ENCODE measurements around the gene PEAK1.
A peak's percentile ranks its signal among the peaks of the same experiment; 100 is the strongest.

DNA sequence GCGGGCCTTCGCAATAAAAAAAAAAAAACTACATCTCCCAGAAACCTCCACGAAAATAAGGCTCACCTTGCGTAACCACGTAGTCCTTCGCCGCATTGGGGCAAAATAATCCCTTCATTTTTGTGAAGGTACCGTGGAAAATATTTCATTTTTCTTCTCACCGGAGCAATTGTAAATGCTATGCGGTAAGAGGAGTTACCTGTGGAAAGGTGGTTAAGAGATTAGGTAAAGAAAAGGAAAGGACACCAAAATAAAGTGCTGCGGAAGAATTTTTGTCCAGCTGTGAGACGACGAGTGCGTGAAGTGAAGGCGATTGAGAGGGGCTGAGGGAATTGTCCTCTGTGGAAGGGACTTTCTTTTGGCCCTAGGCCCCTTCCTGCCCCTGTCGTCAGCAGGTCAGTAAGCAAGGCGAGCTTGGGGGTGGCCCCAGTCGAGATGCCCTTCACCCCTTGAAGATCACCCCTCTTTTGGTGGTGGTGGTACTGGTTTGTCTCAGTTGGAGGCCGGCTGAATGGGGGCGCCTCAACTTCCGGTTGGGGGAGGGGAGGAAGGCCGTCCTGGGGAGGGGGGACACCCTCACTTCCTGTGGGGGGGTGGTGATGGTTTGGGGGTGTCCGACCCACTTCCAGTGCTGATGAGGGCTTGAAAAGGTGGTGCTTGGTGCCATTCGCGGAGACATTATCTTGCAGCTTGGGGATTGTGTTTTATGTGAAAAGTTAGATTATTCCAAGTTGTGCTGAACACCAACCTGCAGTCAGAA lies 886 bp upstream of the PEAK1 start, which contains the start of gene HMG20A:
- TF ChIP-seq POLR2A (IDR thresholded peaks at IDR 0.05; ENCODE audit: low read depth, low read length), result no peak
- TF ChIP-seq, protein P1, sequence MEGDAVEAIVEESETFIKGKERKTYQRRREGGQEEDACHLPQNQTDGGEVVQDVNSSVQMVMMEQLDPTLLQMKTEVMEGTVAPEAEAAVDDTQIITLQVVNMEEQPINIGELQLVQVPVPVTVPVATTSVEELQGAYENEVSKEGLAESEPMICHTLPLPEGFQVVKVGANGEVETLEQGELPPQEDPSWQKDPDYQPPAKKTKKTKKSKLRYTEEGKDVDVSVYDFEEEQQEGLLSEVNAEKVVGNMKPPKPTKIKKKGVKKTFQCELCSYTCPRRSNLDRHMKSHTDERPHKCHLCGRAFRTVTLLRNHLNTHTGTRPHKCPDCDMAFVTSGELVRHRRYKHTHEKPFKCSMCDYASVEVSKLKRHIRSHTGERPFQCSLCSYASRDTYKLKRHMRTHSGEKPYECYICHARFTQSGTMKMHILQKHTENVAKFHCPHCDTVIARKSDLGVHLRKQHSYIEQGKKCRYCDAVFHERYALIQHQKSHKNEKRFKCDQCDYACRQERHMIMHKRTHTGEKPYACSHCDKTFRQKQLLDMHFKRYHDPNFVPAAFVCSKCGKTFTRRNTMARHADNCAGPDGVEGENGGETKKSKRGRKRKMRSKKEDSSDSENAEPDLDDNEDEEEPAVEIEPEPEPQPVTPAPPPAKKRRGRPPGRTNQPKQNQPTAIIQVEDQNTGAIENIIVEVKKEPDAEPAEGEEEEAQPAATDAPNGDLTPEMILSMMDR (IDR thresholded peaks at IDR 0.05; ENCODE audit: extremely low read depth in 1 of 2, insufficient read depth in 1 of 2, low read depth in 1 of 2, low read length in 2 of 2), result no peak
- TF ChIP-seq POLR2AphosphoS5 (IDR thresholded peaks at IDR 0.05; ENCODE audit: insufficient read depth, low read depth, low read length), result peak; percentile 9
- no peak for TF ChIP-seq JUN (IDR thresholded peaks at IDR 0.05; ENCODE audit: borderline replicate concordance, insufficient read depth, insufficient read length, low read depth)
